GM21381 (cell line): ENCODE data around the gene DNAH6.
A peak's percentile ranks its signal among the peaks of the same experiment; 100 is the strongest.
"Not testable (repeated sequence)": the region's sequence is repeated elsewhere in the genome, so short reads cannot be mapped to it uniquely, and the experiment has no call there.

Experiments
- ATAC-seq: cut with Tn5 transposase; IDR thresholded peaks from one replicate; pipeline ENCODE4 v1.9.1; 2021; ENCODE audit warnings: mild to moderate bottlenecking, moderate library complexity; ENCODE audit not compliant: unreplicated experiment

DNAH6 gene

DNA sequence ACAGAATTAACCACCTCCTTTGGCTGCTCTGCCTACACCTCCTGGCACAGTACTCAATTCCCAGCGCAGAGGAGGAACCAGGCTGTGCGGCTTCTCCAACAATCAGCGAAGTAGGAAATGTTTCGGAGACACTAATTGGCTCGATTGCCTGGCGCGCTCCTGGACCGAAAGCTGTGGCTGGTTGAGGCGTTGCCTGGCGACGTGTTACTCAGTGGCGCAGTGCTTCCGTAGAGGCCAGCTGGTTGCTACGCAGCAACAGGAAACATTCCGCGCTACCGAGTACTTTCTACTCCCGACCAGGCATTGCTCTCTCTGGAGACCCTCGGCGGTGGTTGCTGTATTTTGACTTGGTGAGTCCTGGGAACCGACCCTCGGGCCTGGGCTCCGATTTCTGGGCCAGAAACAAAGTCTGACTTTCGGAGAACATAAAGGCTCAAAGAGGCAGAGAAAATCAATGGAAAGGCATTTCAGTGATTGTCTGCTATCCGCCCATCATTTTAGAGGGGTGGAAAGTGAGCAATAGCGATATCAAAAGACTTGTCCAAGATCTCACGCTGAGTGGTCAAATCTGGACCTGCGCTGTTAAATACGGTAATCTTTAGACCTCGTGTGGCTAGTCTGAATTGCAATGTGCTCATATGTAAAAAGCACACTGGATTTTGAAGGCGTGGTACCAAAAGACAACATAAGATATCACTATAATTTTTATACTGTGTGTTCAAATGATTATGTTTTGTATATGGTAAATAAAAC, at the start of gene DNAH6:
DNAH6 (plus strand) TSS at position 265 of the 753 bp plus-strand sequence. CDS start 1,329 bp downstream, outside the sequence.
- peak; percentile 99 for ATAC-seq

DNA sequence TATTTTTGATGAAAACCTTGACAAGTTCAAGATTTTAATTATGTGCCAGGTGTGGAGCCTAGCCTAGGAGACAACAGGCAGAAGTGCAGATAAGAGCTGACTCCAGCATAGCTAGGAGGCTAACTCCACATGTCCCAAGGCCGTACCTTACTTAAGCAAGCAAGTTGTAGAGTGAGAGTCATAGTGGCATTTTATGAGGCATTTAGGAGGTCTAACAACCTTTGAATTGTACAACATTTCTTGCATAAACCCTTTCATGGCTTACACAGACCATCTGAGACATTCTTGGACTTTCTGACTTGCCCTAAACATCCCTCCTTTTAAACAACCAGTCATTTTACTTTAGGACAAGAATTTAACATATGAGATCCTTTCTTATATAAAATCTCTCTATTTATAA, 48.9 kb upstream of the DNAH6 start:
- no peak for ATAC-seq

DNA sequence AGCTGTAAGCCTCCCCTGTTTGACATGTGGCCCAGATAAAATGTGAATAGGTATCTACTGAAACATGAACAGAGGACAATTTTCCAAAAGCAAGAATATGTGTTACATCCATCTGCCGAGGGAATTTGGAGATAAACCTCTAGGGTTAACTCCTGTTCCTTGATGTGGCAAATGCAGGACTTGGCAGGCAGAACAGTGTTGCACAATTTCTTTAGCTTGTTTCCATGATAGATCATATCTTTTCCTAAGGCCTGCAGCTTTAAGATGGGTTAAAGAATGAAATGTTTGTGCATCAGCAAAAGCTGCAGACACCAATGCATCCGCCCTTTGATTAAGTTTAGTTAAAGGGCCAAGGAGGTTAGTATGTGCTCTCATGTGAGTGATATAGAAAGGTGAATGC, 43.9 kb upstream of the DNAH6 start:
- not testable (repeated sequence) for ATAC-seq

DNA sequence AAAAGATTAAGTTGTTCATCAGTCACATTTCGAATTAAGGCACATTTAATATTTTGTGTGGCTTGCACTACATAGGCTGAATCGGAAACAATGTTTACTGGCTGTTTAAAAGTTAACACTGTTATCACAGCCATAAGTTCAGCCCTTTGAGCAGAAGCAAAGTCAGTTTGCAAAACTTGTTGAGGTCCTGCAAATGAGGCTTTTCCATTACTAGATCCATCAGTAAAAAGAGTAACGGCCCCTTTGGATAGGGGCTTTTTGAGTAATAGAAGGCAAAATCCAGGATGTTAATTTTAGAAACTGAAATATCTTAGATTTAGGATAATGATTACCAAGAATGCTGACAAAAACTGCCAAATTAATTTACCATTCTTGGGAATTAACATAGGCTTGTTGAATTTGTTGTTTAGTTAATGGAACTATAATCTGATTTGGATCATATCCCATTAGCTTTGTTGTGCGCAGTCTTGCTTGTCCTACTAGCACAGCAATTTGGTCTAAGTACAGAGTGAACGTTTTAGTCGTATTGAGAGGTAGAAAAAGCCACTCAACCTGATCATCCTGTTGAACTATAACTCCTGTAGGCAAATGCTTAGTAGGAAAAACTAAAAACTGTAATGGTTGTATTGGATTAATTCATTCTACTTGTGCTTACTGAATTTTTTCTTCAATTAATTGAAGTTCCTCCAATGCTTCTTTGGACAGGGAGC, 43.3 kb upstream of the DNAH6 start:
- ATAC-seq, result no peak

- ATAC-seq, result no peak
Measured at GRCh38 chr2:84474176-84474575, 42.1 kb upstream of the DNAH6 start.

- ATAC-seq, result no peak
Measured at GRCh38 chr2:84477886-84478285, 38.4 kb upstream of the DNAH6 start.

DNA sequence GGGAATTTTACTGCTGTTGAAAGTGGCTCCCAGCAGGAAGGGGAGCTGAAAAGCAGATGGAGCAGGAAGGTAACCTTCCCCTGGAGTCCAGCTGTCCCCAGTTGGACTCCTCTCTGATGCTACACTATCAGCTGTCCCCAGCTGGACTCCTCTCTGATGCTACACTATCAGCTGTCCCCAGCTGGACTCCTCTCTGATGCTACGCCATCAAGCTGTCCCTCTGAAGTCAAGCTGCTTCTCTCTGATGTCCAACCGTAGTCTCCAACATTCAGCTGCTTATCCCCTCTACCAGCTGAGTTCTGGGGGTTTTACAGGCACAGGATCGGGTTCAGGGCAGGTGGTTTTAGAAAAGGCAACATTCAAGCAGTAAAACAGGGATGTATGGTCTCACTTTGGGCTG, 37.4 kb upstream of the DNAH6 start:
- no peak for ATAC-seq

DNA sequence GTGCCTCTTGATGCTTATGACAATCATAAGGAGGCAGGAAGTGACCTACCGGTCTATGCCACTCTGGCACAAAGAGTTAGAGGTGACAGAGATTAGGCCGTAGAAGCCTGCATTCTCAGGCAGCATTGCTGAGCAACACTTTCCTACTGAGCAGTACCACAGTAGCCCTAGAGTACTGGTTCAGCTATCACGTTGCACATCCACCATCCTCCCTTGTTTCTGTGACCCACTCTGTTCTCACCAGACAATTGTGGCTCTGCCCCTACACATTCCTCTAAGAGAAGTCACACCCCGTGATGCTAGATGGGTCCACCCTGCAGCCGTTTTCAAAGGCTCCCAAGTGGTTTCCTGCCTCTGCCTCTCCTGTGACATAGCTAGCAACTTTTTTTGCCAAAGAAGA, 34.6 kb upstream of the DNAH6 start:
- no peak for ATAC-seq

GRCh38 chr2:84482603-84483002, 33.7 kb upstream of the DNAH6 start:
- ATAC-seq, result no peak

DNA sequence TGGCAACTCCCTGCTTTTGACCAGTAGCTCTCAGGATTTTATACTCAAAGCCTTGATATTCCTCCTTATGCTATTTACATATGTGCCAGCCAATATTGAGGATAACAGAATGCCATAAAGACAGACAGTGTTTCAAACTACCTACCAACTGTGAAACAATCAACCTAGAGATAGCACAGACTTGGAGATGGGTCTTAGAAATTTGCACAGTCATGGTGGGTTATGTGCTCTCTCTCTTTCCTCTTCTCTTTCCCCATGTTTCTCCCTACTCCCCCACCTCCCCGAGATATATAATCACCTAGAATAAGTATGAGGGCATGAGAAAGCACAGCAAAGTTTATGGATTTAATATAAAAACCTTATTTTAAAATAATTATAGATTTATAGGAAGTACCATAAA, 33.0 kb upstream of the DNAH6 start:
- no peak for ATAC-seq

- no peak for ATAC-seq
Measured at GRCh38 chr2:84486441-84487115, 29.7 kb upstream of the DNAH6 start.

GRCh38 chr2:84487298-84487996, 28.9 kb upstream of the DNAH6 start:
- no peak for ATAC-seq

- ATAC-seq, result no peak
Measured at GRCh38 chr2:84491256-84491655, 25.0 kb upstream of the DNAH6 start.

GRCh38 chr2:84491741-84492140, 24.6 kb upstream of the DNAH6 start:
- no peak for ATAC-seq

GRCh38 chr2:84492571-84492970, 23.7 kb upstream of the DNAH6 start:
- ATAC-seq, result no peak

DNA sequence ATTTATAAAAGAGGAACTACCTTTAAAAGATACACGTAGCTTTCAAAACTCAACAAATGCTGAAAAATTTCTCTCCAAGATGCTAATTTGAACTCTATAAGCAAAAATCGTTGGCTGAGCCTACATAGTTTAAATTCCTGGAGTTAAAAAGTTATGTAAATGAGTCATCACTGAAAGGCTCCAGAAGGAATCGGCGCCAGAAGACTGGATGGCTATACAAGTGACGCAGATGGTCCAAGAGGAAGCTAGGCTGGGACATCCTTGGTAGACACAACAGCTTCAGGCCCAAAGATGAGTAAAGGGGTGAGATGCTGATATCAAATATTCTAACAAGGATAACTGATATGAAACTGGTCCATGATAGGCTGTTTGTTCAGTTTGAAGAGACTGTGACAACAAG, 22.8 kb upstream of the DNAH6 start:
- ATAC-seq, result no peak

GRCh38 chr2:84494070-84494469, 22.2 kb upstream of the DNAH6 start:
- no peak for ATAC-seq

DNA sequence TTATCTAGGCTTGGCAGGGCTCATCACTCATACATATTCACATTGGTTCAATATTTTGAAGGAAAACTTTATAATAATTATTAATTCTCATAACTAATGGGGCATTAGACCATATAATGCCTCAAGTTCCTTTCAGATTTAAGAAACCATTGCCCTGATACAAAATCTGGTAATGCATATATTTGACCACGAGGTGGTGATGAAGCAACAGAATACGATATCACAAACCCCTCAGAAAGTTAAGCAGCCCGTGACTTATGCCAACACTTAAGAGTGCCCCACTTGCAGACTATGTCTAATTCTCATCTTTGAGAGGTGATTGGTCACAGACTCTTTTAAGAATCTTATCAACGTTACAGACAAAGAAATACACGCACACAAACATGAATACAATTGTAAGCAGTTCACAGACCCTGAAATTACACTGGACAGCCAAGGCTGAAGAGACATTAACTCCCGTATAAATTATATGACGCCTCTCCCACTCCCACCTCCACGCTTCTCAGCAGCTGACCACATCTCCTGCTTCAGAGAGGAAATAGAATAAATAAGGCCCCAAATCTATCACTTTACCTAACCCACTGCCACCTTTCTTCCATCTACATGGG, 20.7 kb upstream of the DNAH6 start:
- peak; percentile 83 for ATAC-seq

- ATAC-seq, result no peak
Measured at GRCh38 chr2:84496386-84496785, 19.9 kb upstream of the DNAH6 start.

DNA sequence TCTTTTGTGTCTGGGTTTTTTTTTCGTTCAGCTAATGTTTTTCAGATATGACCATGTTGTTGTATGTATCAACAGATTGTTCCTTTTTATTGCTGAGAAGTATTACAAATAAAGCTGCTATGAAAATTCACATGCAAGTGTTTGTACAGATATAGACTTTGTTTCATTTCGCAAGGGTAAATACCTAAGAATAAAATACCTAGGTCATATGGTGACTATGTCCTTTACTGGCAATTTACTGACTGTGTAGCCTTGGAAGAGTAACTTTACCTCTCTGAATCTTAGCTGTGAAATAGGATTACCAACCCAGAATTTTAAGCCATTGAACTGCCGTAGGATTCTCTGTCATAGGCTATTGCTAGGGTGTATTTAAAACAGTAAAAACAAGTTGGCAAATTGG, 19.0 kb upstream of the DNAH6 start:
- no peak for ATAC-seq
